Gastrocnemius medialis (tissue), 4 donors: ENCODE results near the gene MRPL40. TPM values are rescaled to one million over a fixed set of nuclear protein-coding genes. Genes with fewer than 3 reads are reported as not detected.
A peak's percentile ranks its signal among the peaks of the same experiment; 100 is the strongest.
"Not testable (repeated sequence)": the region's sequence is repeated elsewhere in the genome, so short reads cannot be mapped to it uniquely, and the experiment has no call there.

Experiments
- ATAC-seq, 2 donors: fragments of 150-250 bp; one replicate each; pipeline ENCODE4 v1.9.1; 2016
- DNase-seq, 2 donors: peaks; one replicate each; pipeline ENCODE4 v3.0.0-alpha.2; 2019
- H3K27ac ChIP-seq, 4 donors: fragments of 200-600 bp; sonication (generic); 1 replicate in 1 of 4; 2 replicates in 3 of 4; pipeline ENCODE4 v1.5.1; 2016 to 2018; ENCODE audit warnings: mild to moderate bottlenecking in 2 of 4, moderate library complexity in 1 of 4
- H3K27me3 ChIP-seq, 3 donors: fragments of 200-600 bp; sonication (generic) in 2 of 3; 1 replicate in 1 of 3; 2 replicates in 2 of 3; pipeline versions ENCODE4 v1.5.1 to v1.6.0; 2016 to 2019; ENCODE audit warnings: mild to moderate bottlenecking in 1 of 3, moderate library complexity in 1 of 3
- H3K36me3 ChIP-seq, 2 donors: fragments of 200-600 bp; sonication (generic) in 1 of 2; one replicate each; pipeline ENCODE4 v1.5.1; 2017 to 2018
- H3K4me1 ChIP-seq, 2 donors: fragments of 200-600 bp; sonication (generic) in 1 of 2; one replicate each; pipeline ENCODE4 v1.5.1; 2016 to 2017; ENCODE audit warnings: mild to moderate bottlenecking in 2 of 2
- H3K4me3 ChIP-seq, 4 donors: fragments of 200-600 bp; sonication (generic) in 3 of 4; 1 replicate in 1 of 4; 2 replicates in 3 of 4; pipeline ENCODE4 v1.5.1; 2016 to 2019; ENCODE audit warnings: mild to moderate bottlenecking in 2 of 4
- H3K9me3 ChIP-seq, 3 donors: fragments of 200-600 bp; sonication (generic) in 2 of 3; 1 replicate in 1 of 3; 2 replicates in 2 of 3; pipeline ENCODE4 v1.5.1; 2016 to 2019
- CTCF ChIP-seq, 5 experiments: fragments of 450-650 bp in 3 of 5; fragments of 200-600 bp in 2 of 5; sonication (generic) in 2 of 5; IDR thresholded peaks in 4 of 5; conservative IDR thresholded peaks in 1 of 5; 1 replicate in 4 of 5; 2 replicates in 1 of 5; pipeline ENCODE4 v1.5.1; 2016 to 2019; ENCODE audit warnings: antibody characterized with exemption in 5 of 5, mild to moderate bottlenecking in 3 of 5, moderate library complexity in 3 of 5
- POLR2A ChIP-seq, 2 donors: fragments of 450-650 bp; IDR thresholded peaks; one replicate each; pipeline ENCODE4 v1.6.1; 2017; ENCODE audit warnings: antibody characterized with exemption in 2 of 2, mild to moderate bottlenecking in 2 of 2, moderate library complexity in 2 of 2
- in situ Hi-C, 4 donors: fragments of 200-750 bp; cut with MboI; loops; one replicate each; pipeline versions ENCODE4 v1.15.0 to v1.8.0; 2017; ENCODE audit warnings: low sequenced_read_pairs in 4 of 4
- intact Hi-C: fragments of 100-400 bp; cut with DNase I; formaldehyde crosslinking; loops from one replicate; pipeline ENCODE4 v1.15.1; 2023; ENCODE audit warnings: low total_unique reads
- total RNA-seq, 4 donors: library from RNA; depleted of rRNA; stranded (reverse); fragments of >200 nt; gene quantifications; one replicate each; pipeline versions ENCODE4 v1.1.0 to v1.2.3, GENCODE V29; 2016

Gene MRPL40
- total RNA-seq, 4 donors from 2014 or later: 53.8 to 75.1 (median 61.5) TPM

GRCh38 chr22:19438298-19438697 is 6.0 kb downstream of the MRPL40 start:
- intact Hi-C loops: no loop called here
- DNase-seq: no peak
- Histone ChIP-seq H3K9me3 (no peaks in the 10 kb centered on the region), H3K4me3 (no peak overlapping the region), H3K36me3 (peaks cover 0 to 28% of the 10 kb centered on the region in 2 donors), H3K27ac (peak overlapping the region; percentile 91 to 100 (median 96)), H3K4me1 (peaks cover 56 to 60% of the 10 kb centered on the region in 2 donors), H3K27me3 (no peaks in the 10 kb centered on the region)
- ATAC-seq: peak in 1 of 2 donors; percentile 11
- in situ Hi-C loops: no loop called here
- peak in 1 of 2 donors; percentile 7 for TF ChIP-seq POLR2A (IDR thresholded peaks at IDR 0.05)
- TF ChIP-seq CTCF (IDR thresholded peaks at IDR 0.05 in 4 of 5, conservative IDR thresholded peaks at IDR 0.05 in 1 of 5): no peak

- in situ Hi-C loops (loop anchor here in 2 of 4 donors (10.0 kb wide), 2 partner anchors 146 to 156 kb away; partner anchors contain the start of gene CLTCL1 (in 1 of the 2)), intact Hi-C loops (no loop called here)
- Histone ChIP-seq H3K4me1 (peaks cover 66 to 79% of the 10 kb centered on the region in 2 donors), H3K27me3 (no peaks in the 10 kb centered on the region), H3K27ac (peak overlapping the region; percentile 91 to 100 (median 96)), H3K4me3 (peak overlapping the region in 2 of 4 donors; percentile 3 to 17), H3K9me3 (no peaks in the 10 kb centered on the region), H3K36me3 (peaks cover 0 to 27% of the 10 kb centered on the region in 2 donors)
- no peak for TF ChIP-seq CTCF (IDR thresholded peaks at IDR 0.05 in 4 of 5, conservative IDR thresholded peaks at IDR 0.05 in 1 of 5)
- TF ChIP-seq POLR2A (IDR thresholded peaks at IDR 0.05): peak in 1 of 2 donors; percentile 54
- DNase-seq (peak; percentile 79 to 89), ATAC-seq (peak; percentile 68 to 70)
Measured at GRCh38 chr22:19440411-19441195, 8.3 kb downstream of the MRPL40 start.

GRCh38 chr22:19442166-19442565 is 9.8 kb downstream of the MRPL40 start:
- in situ Hi-C loops (loop anchor here in 2 of 4 donors (10.0 kb wide), 2 partner anchors 147 to 157 kb away; partner anchors contain the start of gene CLTCL1 (in 1 of the 2)), intact Hi-C loops (no loop called here)
- Histone ChIP-seq H3K27me3 (no peaks in the 10 kb centered on the region), H3K4me3 (peak overlapping the region in 1 of 4 donors; percentile 10), H3K9me3 (no peaks in the 10 kb centered on the region), H3K27ac (peak overlapping the region; percentile 91 to 100 (median 96)), H3K36me3 (peaks cover 0 to 15% of the 10 kb centered on the region in 2 donors), H3K4me1 (peaks cover 80 to 90% of the 10 kb centered on the region in 2 donors)
- peak; percentile 83 to 86 for ATAC-seq
- DNase-seq: peak; percentile 75
- TF ChIP-seq POLR2A (IDR thresholded peaks at IDR 0.05) (peak; percentile 60 to 85), CTCF (IDR thresholded peaks at IDR 0.05 in 4 of 5, conservative IDR thresholded peaks at IDR 0.05 in 1 of 5) (no peak)

GRCh38 chr22:19443544-19444211 is 11.3 kb downstream of the MRPL40 start:
- intact Hi-C loops: loop anchor here (2.0 kb wide), 1 partner anchor 153 kb away; the partner anchor contains the start of gene CLTCL1
- peak overlapping the region; percentile 91 to 100 (median 96) for H3K27ac ChIP-seq
- H3K4me1 ChIP-seq: peaks cover 79 to 87% of the 10 kb centered on the region in 2 donors

GRCh38 chr22:19445279-19445982 is 13.1 kb downstream of the MRPL40 start:
- ATAC-seq, H3K27me3 ChIP-seq, DNase-seq, H3K9me3 ChIP-seq: not testable (repeated sequence)
- intact Hi-C loops: loop anchor here (2.0 kb wide), 1 partner anchor 155 kb away; the partner anchor contains the start of gene CLTCL1
- peak overlapping the region in 3 of 4 donors; percentile 77 to 93 (median 79) for H3K4me3 ChIP-seq
- in situ Hi-C loops: loop anchor here in 2 of 4 donors (10.0 kb wide), 2 partner anchors 151 to 161 kb away; partner anchors contain the start of gene CLTCL1 (in 1 of the 2)
- H3K4me1 ChIP-seq: peaks cover 67 to 70% of the 10 kb centered on the region in 2 donors
- H3K27ac ChIP-seq: peak overlapping the region; percentile 91 to 100 (median 96)
- peaks cover 0 to 22% of the 10 kb centered on the region in 2 donors for H3K36me3 ChIP-seq

More at GRCh38 chr22:19443544-19444211, 11.3 kb downstream of the MRPL40 start:
- H3K9me3 ChIP-seq: no peaks in the 10 kb centered on the region
- in situ Hi-C loops: loop anchor here in 2 of 4 donors (10.0 kb wide), 2 partner anchors 149 to 159 kb away; partner anchors contain the start of gene CLTCL1 (in 1 of the 2)
- H3K36me3 ChIP-seq: peaks cover 0 to 15% of the 10 kb centered on the region in 2 donors
- TF ChIP-seq POLR2A (IDR thresholded peaks at IDR 0.05) (no peak), CTCF (IDR thresholded peaks at IDR 0.05 in 4 of 5, conservative IDR thresholded peaks at IDR 0.05 in 1 of 5) (no peak)
- no peak for DNase-seq
- no peak for ATAC-seq
- H3K4me3 ChIP-seq: no peak overlapping the region
- H3K27me3 ChIP-seq: no peaks in the 10 kb centered on the region
